ENCODE results near the gene GSTP1. TPM values are rescaled to one million over a fixed set of nuclear protein-coding genes. Genes with fewer than 3 reads are reported as not detected.
A peak's percentile ranks its signal among the peaks of the same experiment; 100 is the strongest.

GSTP1 gene
- polyA plus RNA-seq, 1 of the 3 experiments (the other 2 are of a cell fraction), result 745 TPM

GRCh38 chr11:67572747-67573419 is 10.7 kb upstream of the GSTP1 start (continued):
- no peak for TF ChIP-seq USF2 (IDR thresholded peaks at IDR 0.05; ENCODE audit: borderline replicate concordance, low read depth, low read length)

- peaks cover 6% of the 10 kb centered on the region for H3K27me3 ChIP-seq (ENCODE audit: insufficient read depth)
Measured at GRCh38 chr11:67574938-67575337, 8.7 kb upstream of the GSTP1 start.

GRCh38 chr11:67576735-67577475 is 6.7 kb upstream of the GSTP1 start:
- peak; percentile 33 for DNase-seq
- Histone ChIP-seq H3F3A (replicated peaks; ENCODE audit: insufficient read depth) (peaks cover 3% of the 10 kb centered on the region), H3K9me2 (no peaks in the 10 kb centered on the region), H3K4me2 (no peak overlapping the region), H3K4me1 (ENCODE audit: control insufficient read depth in 1 of 2, insufficient read depth in 2 of 2, low read depth in 1 of 2, low read length in 1 of 2) (peaks cover 0 to 8% of the 10 kb centered on the region in 2 experiments; a peak in 1 of 4 replicates), H3K9me3 (no peaks in the 10 kb centered on the region), H3K27ac (ENCODE audit: low read depth in 2 of 2, low read length in 1 of 2) (no peak overlapping the region), H2AFZ (ENCODE audit: low read depth) (no peak overlapping the region), H4K20me1 (ENCODE audit: insufficient read depth) (no peaks in the 10 kb centered on the region), H3K9ac (no peak overlapping the region), H3K4me3 (ENCODE audit: low read depth in 2 of 2, low read length in 1 of 2) (no peak overlapping the region), H3K36me3 (replicated peaks in 1 of 2; ENCODE audit: control insufficient read depth in 1 of 2, insufficient read depth in 2 of 2, low read length in 1 of 2) (no peaks in the 10 kb centered on the region), H3K79me2 (ENCODE audit: insufficient read depth) (no peaks in the 10 kb centered on the region), H3K27me3 (ENCODE audit: insufficient read depth) (peaks cover 6% of the 10 kb centered on the region)
- 55% methylated on average over 7 of the region's 14 CpGs for WGBS (ENCODE audit: low lambda C conversion rate)
- POLR2A ChIA-PET, result no interaction called here
- CTCF ChIA-PET, result interaction anchor here (0.6 to 3.1 kb wide), 8 partner anchors 19 to 143 kb away, joined by 3 to 18 read pairs (median 3); partner anchors contain the start of gene NUDT8
- TF ChIP-seq NRF1 (IDR thresholded peaks at IDR 0.05; ENCODE audit: low read depth, low read length), result no peak
- peak; percentile 38 for TF ChIP-seq RAD21 (IDR thresholded peaks at IDR 0.05; ENCODE audit: low read length)

More at GRCh38 chr11:67574938-67575337, 8.7 kb upstream of the GSTP1 start:
- H3K27ac ChIP-seq (ENCODE audit: low read depth in 2 of 2, low read length in 1 of 2), result no peak overlapping the region
- no peak overlapping the region for H3K4me2 ChIP-seq
- H3K9me3 ChIP-seq, result no peaks in the 10 kb centered on the region
- DNase-seq, result no peak
- H3K9ac ChIP-seq, result no peak overlapping the region
- no peaks in the 10 kb centered on the region for H3K79me2 ChIP-seq (ENCODE audit: insufficient read depth)
- POLR2A ChIA-PET, result no interaction called here
- no peaks in the 10 kb centered on the region for H3K36me3 ChIP-seq (replicated peaks in 1 of 2; ENCODE audit: control insufficient read depth in 1 of 2, insufficient read depth in 2 of 2, low read length in 1 of 2)
- H4K20me1 ChIP-seq (ENCODE audit: insufficient read depth), result no peaks in the 10 kb centered on the region
- no peak overlapping the region for H2AFZ ChIP-seq (ENCODE audit: low read depth)
- no peak for TF ChIP-seq MAX (IDR thresholded peaks at IDR 0.05; ENCODE audit: low read depth)
- no peak for TF ChIP-seq TCF12 (IDR thresholded peaks at IDR 0.05)
- TF ChIP-seq EP300 (IDR thresholded peaks at IDR 0.05; ENCODE audit: borderline replicate concordance in 1 of 2, low read depth in 1 of 2, low read length in 1 of 2), result no peak
- H3K9me2 ChIP-seq, result no peaks in the 10 kb centered on the region
- peaks cover 0 to 8% of the 10 kb centered on the region in 2 experiments; a peak in 1 of 4 replicates for H3K4me1 ChIP-seq (ENCODE audit: control insufficient read depth in 1 of 2, insufficient read depth in 2 of 2, low read depth in 1 of 2, low read length in 1 of 2)
- H3K4me3 ChIP-seq (ENCODE audit: low read depth in 2 of 2, low read length in 1 of 2), result no peak overlapping the region
- H3F3A ChIP-seq (replicated peaks; ENCODE audit: insufficient read depth), result no peaks in the 10 kb centered on the region
- 51% methylated on average over 3 of the region's 3 CpGs for WGBS (ENCODE audit: low lambda C conversion rate)
- CTCF ChIA-PET, result interaction anchor here (0.6 to 1.6 kb wide), 5 partner anchors 9 to 56 kb away, joined by 3 to 4 read pairs (median 3); partner anchors contain the start of gene GSTP1
